Activated CD4-positive, alpha-beta memory T cell treated with anti-CD3 and anti-CD28 coated beads for 36 hours (primary cell): ENCODE measurements around the gene HMGCR. TPM values are rescaled to one million over a fixed set of nuclear protein-coding genes. Genes with fewer than 3 reads are reported as not detected.
A peak's percentile ranks its signal among the peaks of the same experiment; 100 is the strongest.
"Not testable (repeated sequence)": the region's sequence is repeated elsewhere in the genome, so short reads cannot be mapped to it uniquely, and the experiment has no call there.

Experiments
- CTCF ChIA-PET: fragments of 350-600 bp; sonication (Branson Sonifier 250); formaldehyde crosslinking; loops from one replicate; lab custom pipeline; 2021; ENCODE audit warnings: antibody characterized with exemption, inconsistent platforms; lab: Charles Lee
- POLR2A ChIA-PET: fragments of 350-600 bp; sonication (Branson Sonifier 250); formaldehyde crosslinking; loops from one replicate; lab custom pipeline; 2021; ENCODE audit warnings: antibody characterized with exemption; lab: Charles Lee
- DNase-seq: peaks from one replicate; pipeline ENCODE4 v3.0.0-alpha.2; 2020
- H3K27ac Mint-ChIP-seq: one replicate; pipeline ENCODE4 v1.8.0; 2021; ENCODE audit warnings: mixed read lengths
- H3K27me3 Mint-ChIP-seq: one replicate; pipeline ENCODE4 v1.8.0; 2021; ENCODE audit warnings: mixed read lengths
- H3K36me3 Mint-ChIP-seq: one replicate; pipeline ENCODE4 v1.8.0; 2021; ENCODE audit warnings: mixed read lengths
- H3K4me1 Mint-ChIP-seq: one replicate; pipeline ENCODE4 v1.8.0; 2021; ENCODE audit warnings: low read depth, mixed read lengths
- H3K4me3 Mint-ChIP-seq: one replicate; pipeline ENCODE4 v1.8.0; 2021; ENCODE audit warnings: mild to moderate bottlenecking, mixed read lengths
- H3K9me3 Mint-ChIP-seq: one replicate; pipeline ENCODE4 v1.8.0; 2021; ENCODE audit warnings: mixed read lengths
- intact Hi-C: fragments of 100-400 bp; cut with micrococcal nuclease; formaldehyde crosslinking; loops from one replicate; pipeline ENCODE4 v1.15.1; 2023
- total RNA-seq, 2 experiments: library from RNA; stranded (reverse); gene quantifications; one replicate each; pipeline ENCODE4 v1.2.3, GENCODE V29; 2021

Gene HMGCR
- total RNA-seq, 2 experiments from 2014 or later, result 57.7 to 68.6 TPM

DNA sequence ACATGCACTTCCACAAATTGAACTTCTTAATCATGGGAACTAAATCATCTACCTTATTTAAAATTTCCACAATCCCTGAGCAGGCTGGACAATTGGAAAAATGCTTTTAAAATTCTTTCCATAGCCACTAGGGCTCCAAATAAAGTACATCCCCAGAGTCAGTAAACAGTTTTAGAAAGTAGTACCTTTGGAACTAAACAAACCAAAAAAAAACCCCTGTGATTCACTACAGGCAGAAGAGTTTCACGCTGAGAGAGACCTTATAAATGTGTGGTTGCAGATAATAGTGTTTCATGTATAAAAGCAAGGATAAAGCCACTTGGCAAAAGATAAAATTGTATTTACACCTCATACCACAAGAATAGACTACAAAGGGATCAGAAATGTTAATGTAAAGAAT lies 11.8 kb upstream of the HMGCR start:
- ChIA-PET POLR2A (interaction anchor here (1.0 to 1.7 kb wide), 2 partner anchors 11 to 26 kb away, joined by 3 to 4 read pairs; partner anchors contain the start of gene HMGCR), CTCF (interaction anchor here (0.7 kb wide), 1 partner anchor 88 kb away, joined by 3 read pairs; the partner anchor contains the start of gene ANKRD31)
- Mint-ChIP-seq H3K36me3 (no peaks in the 10 kb centered on the region), H3K27ac (peak overlapping the region; percentile 49), H3K9me3 (no peaks in the 10 kb centered on the region), H3K27me3 (no peaks in the 10 kb centered on the region), H3K4me3 (peak overlapping the region; percentile 36), H3K4me1 (peaks cover 26% of the 10 kb centered on the region)
- intact Hi-C loops, result loop anchor here (1.0 kb wide), 2 partner anchors 11 to 26 kb away; no protein-coding TSS in a partner anchor
- no peak for DNase-seq

DNA sequence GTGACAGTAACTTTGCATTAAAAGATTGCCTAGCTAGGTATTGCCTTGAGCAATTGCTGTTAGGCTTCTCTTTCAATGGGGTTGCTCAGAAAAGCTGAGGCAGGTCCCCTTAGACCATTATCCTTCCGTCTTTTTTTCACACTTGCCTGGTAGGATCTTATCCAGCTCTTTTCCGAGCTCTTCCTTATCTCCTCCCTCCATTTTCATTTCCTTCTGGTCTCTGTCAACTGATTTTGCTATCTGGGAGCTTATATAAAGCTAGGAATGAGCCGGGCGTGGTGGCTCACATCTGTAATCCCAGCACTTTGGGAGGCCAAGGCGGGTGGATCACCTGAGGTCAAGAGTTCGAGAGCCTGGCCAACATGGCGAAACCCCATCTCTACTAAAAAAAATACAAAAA lies 6.6 kb upstream of the HMGCR start:
- CTCF ChIA-PET, result interaction anchor here (1.1 kb wide), 1 partner anchor 13 kb away, joined by 3 read pairs; no protein-coding TSS in a partner anchor
- intact Hi-C loops, result no loop called here
- no peaks in the 10 kb centered on the region for H3K36me3 Mint-ChIP-seq

DNA sequence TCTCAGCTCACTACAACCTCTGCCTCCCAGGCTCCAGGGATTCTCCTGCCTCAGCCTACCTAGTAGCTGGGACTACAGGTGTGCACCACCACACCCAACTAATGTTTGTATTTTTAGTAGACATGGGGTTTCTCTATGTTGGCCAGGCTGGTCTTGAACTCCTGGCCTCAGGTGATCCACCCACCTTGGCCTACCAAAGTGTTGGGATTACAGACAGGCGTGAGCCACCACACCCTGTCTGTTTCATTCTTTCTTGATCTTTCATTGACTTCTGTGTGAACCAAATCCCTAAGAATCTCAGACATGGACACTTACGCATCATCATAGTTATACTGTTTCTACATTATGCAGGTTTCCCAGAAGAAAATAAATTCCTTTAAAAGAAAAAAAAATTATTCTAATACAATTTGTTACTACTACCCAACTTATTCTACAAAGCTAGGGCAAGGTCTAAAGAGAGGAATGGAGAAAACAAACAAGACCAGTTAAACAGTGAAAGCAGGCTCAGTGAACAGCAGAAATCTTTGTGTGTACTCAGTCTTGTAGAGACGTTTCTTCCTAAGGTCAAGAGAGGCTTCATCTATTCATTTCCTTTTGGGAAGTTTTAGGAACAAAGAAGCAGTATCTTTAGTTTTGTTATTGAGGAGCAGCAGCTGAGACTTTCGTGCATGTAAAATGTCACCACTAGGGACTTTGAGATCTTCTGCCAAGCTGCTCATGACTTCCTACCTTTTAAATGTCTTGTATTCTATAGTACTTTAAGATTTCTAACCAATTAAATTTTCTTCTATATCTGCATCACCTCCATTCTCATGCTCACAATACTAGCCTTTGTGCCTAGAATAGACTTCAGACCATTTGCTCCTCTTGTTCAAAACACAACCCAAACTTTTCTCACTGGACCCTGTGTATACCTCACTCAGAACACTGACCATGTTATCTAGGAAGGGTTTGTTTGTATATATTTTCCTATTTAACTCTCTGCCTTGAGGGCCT lies 5.6 kb upstream of the HMGCR start:
- no peaks in the 10 kb centered on the region for H3K27me3 Mint-ChIP-seq
- ChIA-PET POLR2A (no interaction called here), CTCF (interaction anchor here (0.8 to 1.1 kb wide), 2 partner anchors 9 to 12 kb away, joined by 3 read pairs; no protein-coding TSS in a partner anchor)
- DNase-seq, result no peak
- no peak overlapping the region for H3K27ac Mint-ChIP-seq
- H3K9me3 Mint-ChIP-seq, result no peaks in the 10 kb centered on the region
- intact Hi-C loops, result no loop called here
- H3K4me3 Mint-ChIP-seq, result no peak overlapping the region
- no peaks in the 10 kb centered on the region for H3K36me3 Mint-ChIP-seq
- H3K4me1 Mint-ChIP-seq, result no peaks in the 10 kb centered on the region

More for the DNA sequence above, 6.6 kb upstream of the HMGCR start:
- Mint-ChIP-seq H3K27me3 (no peaks in the 10 kb centered on the region), H3K4me3 (no peak overlapping the region), H3K9me3 (no peaks in the 10 kb centered on the region), H3K4me1 (peaks cover 5% of the 10 kb centered on the region), H3K27ac (no peak overlapping the region)
- POLR2A ChIA-PET, result no interaction called here
- no peak for DNase-seq

DNA sequence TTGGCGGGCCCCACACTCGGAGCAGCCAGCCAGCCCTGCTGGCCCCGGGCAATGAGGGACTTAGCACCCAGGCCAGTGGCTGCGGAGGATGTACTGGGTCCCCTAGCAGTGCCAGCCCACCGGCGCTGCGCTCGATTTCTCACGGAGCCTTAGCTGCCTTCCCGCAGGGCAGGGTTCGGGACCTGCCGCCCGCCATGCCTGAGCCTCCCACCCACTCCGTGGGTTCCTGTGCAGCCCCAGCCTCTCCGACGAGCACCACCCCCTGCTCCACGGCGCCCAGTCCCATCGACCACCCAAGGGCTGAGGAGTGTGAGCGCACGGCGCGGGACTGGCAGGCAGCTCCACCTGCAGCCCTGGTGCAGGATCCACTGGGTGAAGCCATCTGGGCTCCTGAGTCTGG lies 3.3 kb upstream of the HMGCR start:
- POLR2A ChIA-PET, result interaction anchor here (0.6 kb wide), 1 partner anchor 178 kb away, joined by 4 read pairs; the partner anchor contains the start of gene POLK
- intact Hi-C loops, H3K4me3 Mint-ChIP-seq, H3K9me3 Mint-ChIP-seq, H3K27me3 Mint-ChIP-seq, DNase-seq, CTCF ChIA-PET, H3K27ac Mint-ChIP-seq, H3K36me3 Mint-ChIP-seq: not testable (repeated sequence)
- H3K4me1 Mint-ChIP-seq, result peaks cover 11% of the 10 kb centered on the region

DNA sequence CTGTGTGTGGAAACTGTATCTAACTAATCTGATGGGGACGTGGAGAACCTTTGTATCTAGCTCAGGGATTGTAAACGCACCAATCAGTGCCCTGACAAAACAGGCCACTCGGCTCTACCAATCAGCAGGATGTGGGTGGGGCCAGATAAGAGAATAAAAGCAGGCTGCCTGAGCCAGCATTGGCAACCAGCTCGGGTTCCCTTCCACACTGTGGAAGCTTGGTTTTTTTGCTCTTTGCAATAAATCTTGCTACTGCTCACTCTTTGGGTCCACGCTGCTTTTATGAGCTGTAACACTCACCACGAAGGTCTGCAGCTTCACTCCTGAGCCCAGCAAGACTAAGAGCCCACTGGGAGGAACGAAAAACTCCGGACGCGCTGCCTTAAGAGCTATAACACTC lies 2.6 kb upstream of the HMGCR start:
- H3K9me3 Mint-ChIP-seq, H3K4me3 Mint-ChIP-seq, DNase-seq, H3K36me3 Mint-ChIP-seq, POLR2A ChIA-PET, H3K27me3 Mint-ChIP-seq, CTCF ChIA-PET, H3K27ac Mint-ChIP-seq, intact Hi-C loops: not testable (repeated sequence)
- peaks cover 14% of the 10 kb centered on the region for H3K4me1 Mint-ChIP-seq

DNA sequence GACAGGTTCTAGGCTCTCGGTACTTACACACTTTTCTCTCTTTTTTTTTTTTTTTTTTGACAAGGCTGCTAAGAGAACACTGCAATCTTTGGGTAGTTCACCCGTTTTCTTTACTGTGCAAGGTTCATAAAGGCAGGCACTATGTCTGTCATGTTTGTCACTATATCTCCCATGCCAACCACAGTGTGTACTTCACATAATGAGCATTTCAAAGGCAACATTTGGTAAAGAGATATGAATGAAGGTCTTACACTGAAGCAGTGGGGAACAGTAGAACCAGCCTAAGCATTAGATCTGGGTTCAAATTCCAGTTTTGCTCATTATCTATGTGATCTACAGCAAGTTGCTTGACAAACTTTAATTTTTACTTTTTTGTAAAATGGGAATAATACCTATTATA lies 1.5 kb upstream of the HMGCR start:
- DNase-seq, result no peak
- peaks cover 24% of the 10 kb centered on the region for H3K4me1 Mint-ChIP-seq
- no peaks in the 10 kb centered on the region for H3K9me3 Mint-ChIP-seq
- no peaks in the 10 kb centered on the region for H3K27me3 Mint-ChIP-seq
- H3K4me3 Mint-ChIP-seq, result no peak overlapping the region
- ChIA-PET CTCF (no interaction called here), POLR2A (no interaction called here)
- no peak overlapping the region for H3K27ac Mint-ChIP-seq
- H3K36me3 Mint-ChIP-seq, result peaks cover 11% of the 10 kb centered on the region
- intact Hi-C loops, result loop anchor here (5.0 kb wide), 1 partner anchor 398 kb away; no protein-coding TSS in a partner anchor

DNA sequence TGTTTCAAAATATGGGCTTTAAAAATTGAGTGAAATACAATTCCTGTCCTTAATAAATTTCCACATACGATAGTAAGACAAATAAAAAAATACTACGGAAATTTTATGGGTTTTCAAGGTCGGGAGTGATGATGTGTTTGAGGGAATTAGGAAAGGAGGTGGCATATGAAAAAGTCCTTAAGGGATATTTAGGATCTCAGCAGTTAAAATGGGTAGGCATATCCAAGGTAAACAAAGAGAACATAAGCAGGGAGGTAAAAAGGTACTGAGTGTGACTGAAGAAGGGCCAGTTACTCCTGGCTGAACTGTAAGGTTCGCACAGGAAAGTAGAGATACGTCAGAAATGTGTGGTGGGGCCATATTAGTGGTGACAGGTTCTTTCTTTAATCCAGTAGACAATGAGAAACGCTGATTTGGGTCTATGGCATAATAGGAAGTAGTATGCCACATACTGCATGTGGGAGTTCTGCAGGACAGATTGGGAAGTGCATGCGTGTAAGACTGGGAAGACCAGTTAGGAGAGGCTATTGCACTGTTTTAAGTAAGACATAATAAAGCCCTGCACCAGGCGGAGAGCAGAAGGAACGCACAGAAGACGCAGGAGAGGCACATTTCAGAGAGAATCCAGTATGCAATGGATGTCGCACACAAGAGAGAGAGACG lies 937 bp upstream of the HMGCR start:
- no peaks in the 10 kb centered on the region for H3K27me3 Mint-ChIP-seq
- no peak for DNase-seq

DNA sequence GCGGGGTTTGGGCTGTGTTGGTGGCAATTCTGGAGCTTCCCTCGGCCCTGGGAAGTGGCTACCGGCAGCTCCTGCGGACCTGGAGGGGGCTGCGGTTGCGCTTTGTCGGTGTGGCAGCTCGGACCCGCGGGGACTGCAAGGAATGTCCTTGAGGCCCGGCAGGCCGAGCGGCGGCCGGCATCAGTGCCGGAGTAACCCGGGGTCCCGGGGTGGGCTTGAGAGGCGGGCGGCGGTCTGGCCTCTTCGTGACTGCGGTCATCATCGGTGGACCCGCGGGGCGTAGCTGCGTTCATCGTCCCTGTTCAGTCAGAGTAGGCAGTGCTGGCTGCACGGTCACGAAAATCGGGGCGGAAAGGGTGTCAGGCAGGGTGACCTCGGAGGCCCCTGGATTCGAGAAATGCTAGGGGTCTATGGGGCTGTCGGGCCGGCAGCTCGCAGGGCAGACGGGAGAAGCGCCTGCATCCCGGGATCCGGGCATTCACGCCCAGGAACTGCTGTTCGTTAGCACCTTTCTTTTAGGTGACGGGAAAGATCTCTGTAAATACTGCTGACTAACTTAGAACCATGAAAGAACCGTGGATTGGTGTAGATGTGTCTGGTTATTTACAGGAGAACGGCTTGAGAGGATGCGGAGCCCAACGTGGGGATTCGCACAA lies 474 bp downstream of the HMGCR start:
- Mint-ChIP-seq H3K9me3 (no peaks in the 10 kb centered on the region), H3K36me3 (peaks cover 14% of the 10 kb centered on the region), H3K27me3 (no peaks in the 10 kb centered on the region), H3K4me1 (peaks cover 39% of the 10 kb centered on the region), H3K27ac (no peak overlapping the region), H3K4me3 (no peak overlapping the region)
- peak; percentile 52 for DNase-seq
- CTCF ChIA-PET, result interaction anchor here (0.7 to 2.0 kb wide), 14 partner anchors 14 to 412 kb away, joined by 3 to 31 read pairs (median 4); partner anchors contain the start of genes ANKRD31, CERT1, GCNT4 and POC5
- intact Hi-C loops, result loop anchor here (1.0 to 5.0 kb wide), 6 partner anchors 14 to 570 kb away; partner anchors contain the start of genes CERT1, GFM2, NSA2 and POLK
- POLR2A ChIA-PET, result interaction anchor here (0.7 to 2.0 kb wide), 11 partner anchors 13 to 402 kb away, joined by 3 to 24 read pairs (median 4); partner anchors contain the start of genes ANKRD31, CERT1, GCNT4 and POC5

More for the DNA sequence above, 937 bp upstream of the HMGCR start:
- Mint-ChIP-seq H3K27ac (no peak overlapping the region), H3K4me1 (peaks cover 29% of the 10 kb centered on the region), H3K9me3 (no peaks in the 10 kb centered on the region), H3K36me3 (peaks cover 13% of the 10 kb centered on the region), H3K4me3 (no peak overlapping the region)
- POLR2A ChIA-PET, result interaction anchor here (0.7 to 2.0 kb wide), 10 partner anchors 12 to 400 kb away, joined by 3 to 24 read pairs (median 4); partner anchors contain the start of genes ANKRD31, GCNT4 and POC5
- CTCF ChIA-PET, result interaction anchor here (1.0 to 2.0 kb wide), 8 partner anchors 15 to 345 kb away, joined by 3 to 31 read pairs (median 6); partner anchors contain the start of genes ANKRD31, CERT1, GCNT4 and POLK
- intact Hi-C loops, result loop anchor here (1.0 to 5.0 kb wide), 6 partner anchors 11 to 399 kb away; partner anchors contain the start of gene POC5

DNA sequence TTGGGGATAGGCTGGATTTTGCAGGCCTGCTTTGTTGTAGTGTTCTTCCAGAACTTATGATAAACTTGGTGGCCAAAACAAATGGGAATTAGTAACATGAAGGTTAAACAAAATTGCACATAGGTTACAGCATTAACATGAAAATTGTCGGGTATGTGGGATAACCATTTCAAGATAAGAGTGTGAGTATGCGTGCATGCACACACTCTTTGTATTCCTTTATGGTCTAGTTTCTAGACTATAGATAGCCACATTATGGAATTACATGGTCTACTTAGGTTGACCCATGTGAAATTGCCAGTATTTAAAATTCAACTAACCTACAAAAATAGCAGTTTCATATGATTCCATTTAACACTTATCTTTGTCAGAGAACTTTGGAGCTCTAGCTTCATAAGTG lies 1.4 kb downstream of the HMGCR start:
- DNase-seq, result no peak
- ChIA-PET POLR2A (no interaction called here), CTCF (no interaction called here)
- intact Hi-C loops, result loop anchor here (5.0 kb wide), 1 partner anchor 401 kb away; no protein-coding TSS in a partner anchor
- H3K4me3 Mint-ChIP-seq, result no peak overlapping the region
- H3K36me3 Mint-ChIP-seq, result peaks cover 16% of the 10 kb centered on the region
- H3K27ac Mint-ChIP-seq, result no peak overlapping the region
- peaks cover 39% of the 10 kb centered on the region for H3K4me1 Mint-ChIP-seq
- no peaks in the 10 kb centered on the region for H3K9me3 Mint-ChIP-seq
- H3K27me3 Mint-ChIP-seq, result no peaks in the 10 kb centered on the region

DNA sequence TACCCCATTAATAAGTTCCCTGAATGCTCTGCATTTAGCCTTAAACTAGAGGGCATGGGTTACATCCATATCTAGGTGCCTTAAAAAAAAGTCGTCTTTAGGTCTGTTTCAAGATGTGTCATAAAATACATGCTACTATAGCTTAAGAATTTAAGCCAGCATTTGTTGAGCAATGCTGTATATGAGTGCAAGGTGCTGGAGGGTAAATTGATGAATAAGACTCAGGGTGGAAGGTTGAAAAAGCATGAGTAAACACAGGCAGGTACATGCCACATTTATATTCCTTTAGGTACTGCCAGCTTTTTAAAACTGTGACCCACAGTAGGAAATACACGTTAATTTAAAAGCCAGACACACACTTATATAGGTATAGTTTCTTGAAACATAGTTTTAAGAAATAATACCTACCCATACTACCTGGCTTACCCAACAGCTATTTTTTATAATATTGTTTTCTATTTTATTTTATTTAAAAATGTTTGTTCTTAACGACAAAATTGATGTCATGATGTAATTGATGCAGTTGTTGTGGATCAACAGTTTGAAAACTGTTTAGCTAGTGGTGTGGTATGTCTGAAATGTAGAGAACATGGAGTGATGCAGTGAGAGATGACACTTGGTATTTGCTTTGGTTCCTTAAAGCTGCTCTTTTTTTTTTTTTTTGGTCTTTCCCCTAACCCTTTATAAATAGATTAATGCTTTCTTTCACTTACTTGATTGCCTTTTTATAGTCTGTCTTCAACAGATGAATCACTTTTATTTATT lies 3.9 kb downstream of the HMGCR start:
- intact Hi-C loops, result no loop called here
- H3K36me3 Mint-ChIP-seq, result peaks cover 28% of the 10 kb centered on the region
- H3K4me1 Mint-ChIP-seq, result peaks cover 39% of the 10 kb centered on the region
- ChIA-PET CTCF (interaction anchor here (0.9 kb wide), 2 partner anchors 9 to 339 kb away, joined by 3 read pairs; no protein-coding TSS in a partner anchor), POLR2A (interaction anchor here (2.3 kb wide), 1 partner anchor 104 kb away, joined by 7 read pairs; the partner anchor contains the start of gene ANKRD31)
- no peak overlapping the region for H3K27ac Mint-ChIP-seq
- no peaks in the 10 kb centered on the region for H3K27me3 Mint-ChIP-seq
- no peak overlapping the region for H3K4me3 Mint-ChIP-seq
- no peak for DNase-seq
- no peaks in the 10 kb centered on the region for H3K9me3 Mint-ChIP-seq
